ENCODE data around the gene CHCHD3.

CHCHD3 gene

GRCh38 chr7:133114519-133114918, 32.6 kb upstream of the CHCHD3 start:
- H3K9ac ChIP-seq, result no peak overlapping the region
- no peaks in the 10 kb centered on the region for H4K20me1 ChIP-seq
- no peaks in the 10 kb centered on the region for H3K4me1 ChIP-seq
- peaks cover 13 to 26% (median 16%) of the 10 kb centered on the region in 11 experiments for H3K9me3 ChIP-seq (replicated peaks in 1 of 11)
- no peaks in the 10 kb centered on the region for H3K27me3 ChIP-seq
- no peak overlapping the region for H3K27ac ChIP-seq
- no peak for TF ChIP-seq Cebpa-rat (IDR thresholded peaks at IDR 0.05)
- no peak overlapping the region for H3K4me2 ChIP-seq
- no peaks in the 10 kb centered on the region for H3K36me3 ChIP-seq
- no peak overlapping the region for H3K4me3 ChIP-seq

GRCh38 chr7:133112976-133113375, 31.1 kb upstream of the CHCHD3 start:
- H3K36me3 ChIP-seq, result no peaks in the 10 kb centered on the region
- H3K27ac ChIP-seq, result no peak overlapping the region
- H3K4me2 ChIP-seq, result no peak overlapping the region
- no peak overlapping the region for H3K4me3 ChIP-seq
- H4K20me1 ChIP-seq, result no peaks in the 10 kb centered on the region
- H3K9me3 ChIP-seq (replicated peaks in 1 of 11), result peaks cover 13 to 33% (median 18%) of the 10 kb centered on the region in 11 experiments
- no peaks in the 10 kb centered on the region for H3K4me1 ChIP-seq
- no peak overlapping the region for H3K9ac ChIP-seq
- no peaks in the 10 kb centered on the region for H3K27me3 ChIP-seq
- TF ChIP-seq Cebpa-rat (IDR thresholded peaks at IDR 0.05), result no peak

- no peaks in the 10 kb centered on the region for H3K27me3 ChIP-seq
- TF ChIP-seq Cebpa-rat (IDR thresholded peaks at IDR 0.05), result no peak
- H3K27ac ChIP-seq, result no peak overlapping the region
- no peaks in the 10 kb centered on the region for H3K4me1 ChIP-seq
- no peaks in the 10 kb centered on the region for H3K36me3 ChIP-seq
- no peak overlapping the region for H3K4me2 ChIP-seq
- no peak overlapping the region for H3K4me3 ChIP-seq
- peaks cover 13 to 37% (median 18%) of the 10 kb centered on the region in 11 experiments for H3K9me3 ChIP-seq (replicated peaks in 1 of 11)
- H3K9ac ChIP-seq, result no peak overlapping the region
- no peaks in the 10 kb centered on the region for H4K20me1 ChIP-seq
Observed at GRCh38 chr7:133112335-133112734, 30.4 kb upstream of the CHCHD3 start.

- TF ChIP-seq Cebpa-rat (IDR thresholded peaks at IDR 0.05), result no peak
- Histone ChIP-seq H4K20me1 (no peaks in the 10 kb centered on the region), H3K4me1 (no peaks in the 10 kb centered on the region), H3K4me3 (no peak overlapping the region), H3K9me3 (replicated peaks in 1 of 11) (peaks cover 13 to 37% (median 18%) of the 10 kb centered on the region in 11 experiments), H3K9ac (no peak overlapping the region), H3K27me3 (no peaks in the 10 kb centered on the region), H3K4me2 (no peak overlapping the region), H3K36me3 (no peaks in the 10 kb centered on the region), H3K27ac (no peak overlapping the region)
Observed at GRCh38 chr7:133110312-133110711, 28.4 kb upstream of the CHCHD3 start.

- Histone ChIP-seq H3K36me3 (no peaks in the 10 kb centered on the region), H3K4me2 (no peak overlapping the region), H3K4me1 (no peaks in the 10 kb centered on the region), H3K27me3 (no peaks in the 10 kb centered on the region), H4K20me1 (no peaks in the 10 kb centered on the region), H3K27ac (no peak overlapping the region), H3K4me3 (no peak overlapping the region), H3K9ac (no peak overlapping the region), H3K9me3 (replicated peaks in 1 of 11) (peaks cover 13 to 37% (median 18%) of the 10 kb centered on the region in 11 experiments)
- no peak for TF ChIP-seq Cebpa-rat (IDR thresholded peaks at IDR 0.05)
Observed at GRCh38 chr7:133109816-133110215, 27.9 kb upstream of the CHCHD3 start.

GRCh38 chr7:133108023-133108422, 26.1 kb upstream of the CHCHD3 start:
- H3K36me3 ChIP-seq, result no peaks in the 10 kb centered on the region
- H3K27me3 ChIP-seq, result no peaks in the 10 kb centered on the region
- H3K4me2 ChIP-seq, result no peak overlapping the region
- no peak overlapping the region for H3K4me3 ChIP-seq
- H4K20me1 ChIP-seq, result no peaks in the 10 kb centered on the region
- TF ChIP-seq Cebpa-rat (IDR thresholded peaks at IDR 0.05), result no peak
- no peaks in the 10 kb centered on the region for H3K4me1 ChIP-seq
- H3K27ac ChIP-seq, result no peak overlapping the region
- peaks cover 13 to 37% (median 18%) of the 10 kb centered on the region in 11 experiments for H3K9me3 ChIP-seq (replicated peaks in 1 of 11)
- no peak overlapping the region for H3K9ac ChIP-seq

GRCh38 chr7:133102276-133103060, 20.6 kb upstream of the CHCHD3 start:
- Histone ChIP-seq H3K4me3 (no peak overlapping the region), H3K36me3 (no peaks in the 10 kb centered on the region), H3K9me3 (replicated peaks in 1 of 11) (no peaks in the 10 kb centered on the region), H3K4me2 (no peak overlapping the region), H3K27ac (no peak overlapping the region), H3K27me3 (no peaks in the 10 kb centered on the region), H3K9ac (no peak overlapping the region), H3K4me1 (peaks cover 0 to 6% (median 0%) of the 10 kb centered on the region in 10 experiments; a peak in 6 of 20 replicates), H4K20me1 (no peaks in the 10 kb centered on the region)
- no peak for TF ChIP-seq Cebpa-rat (IDR thresholded peaks at IDR 0.05)

GRCh38 chr7:133099633-133100286, 17.9 kb upstream of the CHCHD3 start:
- no peak overlapping the region for H3K27ac ChIP-seq
- H3K9ac ChIP-seq, result no peak overlapping the region
- H4K20me1 ChIP-seq, result no peaks in the 10 kb centered on the region
- H3K4me2 ChIP-seq, result no peak overlapping the region
- TF ChIP-seq Cebpa-rat (IDR thresholded peaks at IDR 0.05), result no peak
- H3K4me1 ChIP-seq, result peaks cover 0 to 6% (median 0%) of the 10 kb centered on the region in 10 experiments; a peak in 6 of 20 replicates
- H3K36me3 ChIP-seq, result no peaks in the 10 kb centered on the region
- H3K27me3 ChIP-seq, result no peaks in the 10 kb centered on the region
- no peaks in the 10 kb centered on the region for H3K9me3 ChIP-seq (replicated peaks in 1 of 11)
- no peak overlapping the region for H3K4me3 ChIP-seq

- Histone ChIP-seq H3K4me3 (no peak overlapping the region), H3K27me3 (no peaks in the 10 kb centered on the region), H3K36me3 (no peaks in the 10 kb centered on the region), H3K4me2 (no peak overlapping the region), H3K9ac (no peak overlapping the region), H4K20me1 (no peaks in the 10 kb centered on the region), H3K27ac (no peak overlapping the region), H3K4me1 (peaks cover 0 to 6% (median 0%) of the 10 kb centered on the region in 10 experiments; a peak in 6 of 20 replicates), H3K9me3 (replicated peaks in 1 of 11) (no peaks in the 10 kb centered on the region)
- no peak for TF ChIP-seq Cebpa-rat (IDR thresholded peaks at IDR 0.05)
Observed at GRCh38 chr7:133095119-133095671, 13.3 kb upstream of the CHCHD3 start.
